Neural cell (in vitro differentiated cells): ENCODE results near the gene TEX2. TPM values are rescaled to one million over a fixed set of nuclear protein-coding genes. Genes with fewer than 3 reads are reported as not detected.

ENCODE experiments used
- H2AFZ ChIP-seq: fragments of 200-600, 300-800 bp; sonication (generic), shearing (Covaris generic); 2 replicates; pipeline ENCODE4 v1.6.0; 2014; ENCODE audit warnings: low read depth, mild to moderate bottlenecking, antibody characterized with exemption, low read length, moderate library complexity
- H3F3A ChIP-seq: fragments of 200-600 bp; shearing (Covaris generic); 2 replicates; pipeline ENCODE4 v1.6.1; 2016; ENCODE audit warnings: mild to moderate bottlenecking, moderate library complexity, mixed read lengths, antibody characterized with exemption, low read length; ENCODE audit not compliant: insufficient read depth, poor library complexity, severe bottlenecking
- H3K27ac ChIP-seq: fragments of 200-600, 300-800 bp; sonication (generic), shearing (Covaris generic); 2 replicates; pipeline ENCODE4 v1.5.1; 2014; ENCODE audit warnings: mild to moderate bottlenecking, low read length, moderate library complexity
- H3K27me3 ChIP-seq: fragments of 300-800, 200-600 bp; sonication (generic), shearing (Covaris generic); 2 replicates; pipeline ENCODE4 v1.6.0; 2014; ENCODE audit warnings: mild to moderate bottlenecking, low read depth, low read length, moderate library complexity; ENCODE audit not compliant: insufficient read depth
- H3K36me3 ChIP-seq: fragments of 300-800, 200-600 bp; sonication (generic), shearing (Covaris generic); 2 replicates; pipeline ENCODE4 v1.5.1; 2014; ENCODE audit warnings: mild to moderate bottlenecking, antibody characterized with exemption, low read length, moderate library complexity; ENCODE audit not compliant: insufficient read depth
- H3K4me2 ChIP-seq: fragments of 300-800, 200-600 bp; sonication (generic), shearing (Covaris generic); 2 replicates; pipeline ENCODE4 v1.6.0; 2014; ENCODE audit warnings: mild to moderate bottlenecking, low read length
- H3K4me3 ChIP-seq: fragments of 300-800, 200-600 bp; sonication (generic), shearing (Covaris generic); 2 replicates; pipeline ENCODE4 v1.5.1; 2014; ENCODE audit warnings: mild to moderate bottlenecking, low read length, moderate library complexity
- H3K79me2 ChIP-seq: fragments of 200-600 bp; shearing (Covaris generic); replicated peaks from 2 replicates; pipeline ENCODE4 v1.6.0; 2014; ENCODE audit warnings: mild to moderate bottlenecking, low read length, moderate library complexity; ENCODE audit not compliant: insufficient read depth
- H3K9ac ChIP-seq: fragments of 300-800, 200-600 bp; sonication (generic), shearing (Covaris generic); 2 replicates; pipeline ENCODE4 v1.6.1; 2016; ENCODE audit warnings: mild to moderate bottlenecking, low read length, mixed read lengths
- H3K9me2 ChIP-seq: fragments of 200-600 bp; shearing (Covaris generic); 2 replicates; pipeline ENCODE4 v1.6.1; 2016; ENCODE audit warnings: mild to moderate bottlenecking, low read length, mixed read lengths; ENCODE audit not compliant: insufficient read depth
- H3K9me3 ChIP-seq: fragments of 200-600, 300-800 bp; sonication (generic), shearing (Covaris generic); 2 replicates; pipeline ENCODE4 v1.6.1; 2016; ENCODE audit warnings: mild to moderate bottlenecking, mixed run types, low read length, moderate library complexity, mixed read lengths
- H4K20me1 ChIP-seq: fragments of 200-600 bp; shearing (Covaris generic); 2 replicates; pipeline ENCODE4 v1.6.1; 2016; ENCODE audit warnings: mild to moderate bottlenecking, mixed run types; ENCODE audit not compliant: insufficient read depth
- EP300 ChIP-seq: fragments of 450-650 bp; conservative IDR thresholded peaks from 2 replicates; pipeline ENCODE4 v1.6.1; 2014; ENCODE audit warnings: antibody characterized with exemption, mild to moderate bottlenecking, moderate library complexity; ENCODE audit not compliant: poor library complexity, severe bottlenecking
- EZH2 ChIP-seq: fragments of 200-600, 300-800 bp; shearing (Covaris generic), sonication (generic); IDR thresholded peaks from 2 replicates; pipeline ENCODE4 v1.6.1; 2014; ENCODE audit warnings: antibody characterized with exemption, low read length, borderline replicate concordance, mild to moderate bottlenecking; ENCODE audit not compliant: insufficient read depth, poor library complexity, severe bottlenecking
- MXI1 ChIP-seq: fragments of 450-650 bp; conservative IDR thresholded peaks from 2 replicates; pipeline ENCODE4 v1.6.1; 2014; ENCODE audit warnings: antibody characterized with exemption, mild to moderate bottlenecking; ENCODE audit not compliant: poor library complexity, severe bottlenecking
- POLR2AphosphoS5 ChIP-seq: IDR thresholded peaks from 2 replicates; pipeline ENCODE4 v1.6.1; 2012
- RAD21 ChIP-seq: fragments of 450-650 bp; conservative IDR thresholded peaks from 2 replicates; pipeline ENCODE4 v1.6.1; 2014; ENCODE audit warnings: antibody characterized with exemption, mild to moderate bottlenecking, moderate library complexity
- SMC3 ChIP-seq: fragments of 450-650 bp; conservative IDR thresholded peaks from 2 replicates; pipeline ENCODE4 v1.6.1; 2014; ENCODE audit warnings: antibody characterized with exemption, mild to moderate bottlenecking, moderate library complexity; ENCODE audit not compliant: poor library complexity
- TAF1 ChIP-seq: IDR thresholded peaks from 2 replicates; pipeline ENCODE4 v1.6.1; 2012; ENCODE audit warnings: low read depth
- polyA plus RNA-seq: library from polyadenylated mRNA; depleted of rRNA; stranded (reverse); fragments of >200 nt; gene quantifications from 2 replicates; pipeline ENCODE4 v1.2.3, GENCODE V29; 2014
- TF ChIP-seq, protein P1 (sequence below): fragments of 450-650 bp; IDR thresholded peaks from 2 replicates; pipeline ENCODE4 v1.5.1; 2014; ENCODE audit warnings: antibody characterized with exemption, mild to moderate bottlenecking, moderate library complexity; ENCODE audit not compliant: poor library complexity, severe bottlenecking
- TF ChIP-seq, protein P2 (sequence below): IDR thresholded peaks from 2 replicates; pipeline ENCODE4 v1.6.1; 2012; ENCODE audit warnings: borderline replicate concordance

TEX2 gene
- polyA plus RNA-seq, 1 donor from 2014 or later = 19.7 TPM

DNA sequence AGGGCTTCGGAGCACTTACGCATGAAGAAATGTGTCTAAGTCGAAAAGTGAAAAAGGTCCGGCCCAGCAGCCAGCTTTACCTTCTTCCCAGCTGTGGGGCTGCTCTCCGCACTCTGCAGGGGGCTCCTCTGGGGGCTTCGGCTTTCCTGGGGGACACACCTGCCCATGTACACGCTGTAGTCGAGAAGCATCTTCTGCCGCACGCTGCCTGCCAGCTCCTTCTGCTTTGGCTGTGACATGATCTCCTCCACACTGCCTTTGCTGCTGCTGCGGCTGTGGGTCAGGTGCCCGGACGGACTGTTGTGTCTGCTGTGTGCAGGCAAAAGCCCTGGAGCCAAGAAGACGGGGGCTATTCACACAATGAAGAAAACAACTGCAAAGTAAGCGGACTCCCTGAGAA lies 75.0 kb downstream of the TEX2 start:
- H2AFZ ChIP-seq = no peak overlapping the region
- no peaks in the 10 kb centered on the region for H3K27me3 ChIP-seq
- no peak overlapping the region for H3K27ac ChIP-seq
- H4K20me1 ChIP-seq = no peaks in the 10 kb centered on the region
- H3K9ac ChIP-seq = no peak overlapping the region
- no peaks in the 10 kb centered on the region for H3F3A ChIP-seq
- H3K9me3 ChIP-seq = no peaks in the 10 kb centered on the region
- no peak overlapping the region for H3K4me2 ChIP-seq
- H3K79me2 ChIP-seq = no peaks in the 10 kb centered on the region
- TF ChIP-seq TAF1 (no peak), EP300 (no peak), SMC3 (no peak), POLR2AphosphoS5 (no peak), MXI1 (no peak), EZH2 (no peak), RAD21 (no peak)
- TF ChIP-seq, protein P1, sequence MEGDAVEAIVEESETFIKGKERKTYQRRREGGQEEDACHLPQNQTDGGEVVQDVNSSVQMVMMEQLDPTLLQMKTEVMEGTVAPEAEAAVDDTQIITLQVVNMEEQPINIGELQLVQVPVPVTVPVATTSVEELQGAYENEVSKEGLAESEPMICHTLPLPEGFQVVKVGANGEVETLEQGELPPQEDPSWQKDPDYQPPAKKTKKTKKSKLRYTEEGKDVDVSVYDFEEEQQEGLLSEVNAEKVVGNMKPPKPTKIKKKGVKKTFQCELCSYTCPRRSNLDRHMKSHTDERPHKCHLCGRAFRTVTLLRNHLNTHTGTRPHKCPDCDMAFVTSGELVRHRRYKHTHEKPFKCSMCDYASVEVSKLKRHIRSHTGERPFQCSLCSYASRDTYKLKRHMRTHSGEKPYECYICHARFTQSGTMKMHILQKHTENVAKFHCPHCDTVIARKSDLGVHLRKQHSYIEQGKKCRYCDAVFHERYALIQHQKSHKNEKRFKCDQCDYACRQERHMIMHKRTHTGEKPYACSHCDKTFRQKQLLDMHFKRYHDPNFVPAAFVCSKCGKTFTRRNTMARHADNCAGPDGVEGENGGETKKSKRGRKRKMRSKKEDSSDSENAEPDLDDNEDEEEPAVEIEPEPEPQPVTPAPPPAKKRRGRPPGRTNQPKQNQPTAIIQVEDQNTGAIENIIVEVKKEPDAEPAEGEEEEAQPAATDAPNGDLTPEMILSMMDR = no peak
- TF ChIP-seq, protein P2, sequence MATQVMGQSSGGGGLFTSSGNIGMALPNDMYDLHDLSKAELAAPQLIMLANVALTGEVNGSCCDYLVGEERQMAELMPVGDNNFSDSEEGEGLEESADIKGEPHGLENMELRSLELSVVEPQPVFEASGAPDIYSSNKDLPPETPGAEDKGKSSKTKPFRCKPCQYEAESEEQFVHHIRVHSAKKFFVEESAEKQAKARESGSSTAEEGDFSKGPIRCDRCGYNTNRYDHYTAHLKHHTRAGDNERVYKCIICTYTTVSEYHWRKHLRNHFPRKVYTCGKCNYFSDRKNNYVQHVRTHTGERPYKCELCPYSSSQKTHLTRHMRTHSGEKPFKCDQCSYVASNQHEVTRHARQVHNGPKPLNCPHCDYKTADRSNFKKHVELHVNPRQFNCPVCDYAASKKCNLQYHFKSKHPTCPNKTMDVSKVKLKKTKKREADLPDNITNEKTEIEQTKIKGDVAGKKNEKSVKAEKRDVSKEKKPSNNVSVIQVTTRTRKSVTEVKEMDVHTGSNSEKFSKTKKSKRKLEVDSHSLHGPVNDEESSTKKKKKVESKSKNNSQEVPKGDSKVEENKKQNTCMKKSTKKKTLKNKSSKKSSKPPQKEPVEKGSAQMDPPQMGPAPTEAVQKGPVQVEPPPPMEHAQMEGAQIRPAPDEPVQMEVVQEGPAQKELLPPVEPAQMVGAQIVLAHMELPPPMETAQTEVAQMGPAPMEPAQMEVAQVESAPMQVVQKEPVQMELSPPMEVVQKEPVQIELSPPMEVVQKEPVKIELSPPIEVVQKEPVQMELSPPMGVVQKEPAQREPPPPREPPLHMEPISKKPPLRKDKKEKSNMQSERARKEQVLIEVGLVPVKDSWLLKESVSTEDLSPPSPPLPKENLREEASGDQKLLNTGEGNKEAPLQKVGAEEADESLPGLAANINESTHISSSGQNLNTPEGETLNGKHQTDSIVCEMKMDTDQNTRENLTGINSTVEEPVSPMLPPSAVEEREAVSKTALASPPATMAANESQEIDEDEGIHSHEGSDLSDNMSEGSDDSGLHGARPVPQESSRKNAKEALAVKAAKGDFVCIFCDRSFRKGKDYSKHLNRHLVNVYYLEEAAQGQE = no peak
- H3K4me3 ChIP-seq = no peak overlapping the region
- H3K36me3 ChIP-seq = no peaks in the 10 kb centered on the region
- H3K9me2 ChIP-seq = no peaks in the 10 kb centered on the region

DNA sequence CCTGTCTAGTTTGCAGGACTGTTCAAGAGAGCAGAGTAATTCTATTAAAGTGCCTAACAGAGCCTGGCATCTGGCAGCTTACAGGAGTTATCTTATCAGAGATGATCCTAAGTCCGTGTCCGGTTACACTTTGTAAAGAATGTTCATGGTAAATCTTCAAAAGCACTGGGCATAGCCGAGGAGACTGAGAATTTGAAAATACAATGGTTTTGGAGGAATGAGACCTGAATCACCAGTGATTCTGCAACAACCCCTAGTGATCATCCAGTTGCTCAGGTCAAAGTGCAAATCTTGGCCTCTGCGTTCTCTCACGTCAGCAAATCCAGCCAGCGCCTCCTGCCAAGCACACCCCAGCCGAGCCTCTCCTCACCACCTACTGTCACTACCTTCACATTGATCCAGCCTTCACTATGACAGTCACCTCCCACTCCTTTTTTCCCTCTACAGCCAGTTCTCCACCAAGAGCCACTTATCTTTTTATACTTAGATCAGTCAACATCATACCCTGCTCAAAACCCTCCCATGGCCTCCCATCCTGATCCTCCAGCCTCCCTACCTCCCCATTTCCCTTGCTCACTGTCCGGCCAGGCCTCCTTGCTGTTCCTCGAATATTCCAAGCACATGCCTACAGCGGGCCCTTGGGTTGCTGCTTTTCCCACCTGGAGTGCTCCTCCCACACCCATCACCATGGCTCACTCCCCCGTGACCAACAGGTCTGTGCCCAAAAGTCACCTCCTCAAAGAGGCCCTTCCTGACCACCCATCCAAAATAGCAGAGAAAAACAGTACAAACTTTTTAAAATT lies 75.8 kb downstream of the TEX2 start:
- H2AFZ ChIP-seq = no peak overlapping the region
- no peaks in the 10 kb centered on the region for H3K9me3 ChIP-seq
- H3K27ac ChIP-seq = no peak overlapping the region
- no peaks in the 10 kb centered on the region for H3F3A ChIP-seq
- H3K9me2 ChIP-seq = no peaks in the 10 kb centered on the region
- H3K4me3 ChIP-seq = no peak overlapping the region
- TF ChIP-seq, protein P2 = no peak
- TF ChIP-seq EP300 = no peak
- TF ChIP-seq POLR2AphosphoS5 = no peak
- TF ChIP-seq TAF1 = no peak
- TF ChIP-seq SMC3 = no peak
- no peak for TF ChIP-seq RAD21
- no peak for TF ChIP-seq EZH2
- no peak for TF ChIP-seq MXI1
- TF ChIP-seq, protein P1 = no peak
- no peaks in the 10 kb centered on the region for H3K79me2 ChIP-seq
- H3K36me3 ChIP-seq = no peaks in the 10 kb centered on the region
- no peaks in the 10 kb centered on the region for H3K27me3 ChIP-seq
- no peak overlapping the region for H3K9ac ChIP-seq
- H3K4me2 ChIP-seq = no peak overlapping the region
- H4K20me1 ChIP-seq = no peaks in the 10 kb centered on the region
